ENCODE measurements around the gene ALLC. TPM values are rescaled to one million over a fixed set of nuclear protein-coding genes. Genes with fewer than 3 reads are reported as not detected.

The ALLC gene
- total and polyA plus RNA-seq, 2 donors (not counting 1 experiment from before 2014, with no cell fraction given): not detected

DNA sequence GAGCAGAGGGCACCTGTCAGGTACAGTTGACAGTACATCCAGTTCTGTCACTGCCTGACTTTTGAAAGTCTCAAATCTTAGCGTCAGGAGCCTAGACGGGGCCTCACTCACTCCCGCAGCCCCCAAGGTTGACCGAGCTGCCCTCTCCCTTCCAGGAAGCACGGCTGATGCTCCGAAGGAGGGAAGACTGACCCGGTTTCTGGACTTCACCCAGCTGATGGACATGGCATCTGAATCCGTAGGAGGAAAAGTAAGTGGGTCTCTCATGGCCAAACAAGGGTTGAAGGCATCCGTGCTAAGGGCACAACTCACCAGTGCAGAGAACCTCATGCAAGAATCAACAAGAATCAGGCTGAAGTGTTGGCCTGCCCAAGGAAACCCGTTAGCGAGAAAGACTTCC lies 12.9 kb downstream of the ALLC start:
- Histone ChIP-seq H3K4me1 (ENCODE audit: control insufficient read depth, extremely low read depth, insufficient read depth, low read length) (no peaks in the 10 kb centered on the region), H3K9me3 (ENCODE audit: control insufficient read depth, insufficient read depth, low read depth, low read length) (no peaks in the 10 kb centered on the region), H3K9ac (ENCODE audit: insufficient read depth, low read length) (no peak overlapping the region), H3K4me2 (ENCODE audit: extremely low read depth, insufficient read depth, low read length) (no peak overlapping the region), H4K20me1 (ENCODE audit: control insufficient read depth, extremely low read depth, insufficient read depth, low read length) (no peaks in the 10 kb centered on the region), H3K27me3 (ENCODE audit: control insufficient read depth, insufficient read depth, low read length) (no peaks in the 10 kb centered on the region), H3K79me2 (ENCODE audit: control insufficient read depth, insufficient read depth, low read length) (no peaks in the 10 kb centered on the region), H2AFZ (ENCODE audit: low read length) (no peak overlapping the region), H3K36me3 (ENCODE audit: control insufficient read depth, insufficient read depth, low read length) (no peaks in the 10 kb centered on the region), H3K4me3 (replicated peaks in 1 of 4; ENCODE audit: control extremely low read depth in 1 of 4, insufficient read depth in 1 of 4, low read depth in 3 of 4, low read length in 4 of 4) (no peak overlapping the region), H3K27ac (ENCODE audit: insufficient read depth, low read length) (no peak overlapping the region)
- TF ChIP-seq, protein P1, sequence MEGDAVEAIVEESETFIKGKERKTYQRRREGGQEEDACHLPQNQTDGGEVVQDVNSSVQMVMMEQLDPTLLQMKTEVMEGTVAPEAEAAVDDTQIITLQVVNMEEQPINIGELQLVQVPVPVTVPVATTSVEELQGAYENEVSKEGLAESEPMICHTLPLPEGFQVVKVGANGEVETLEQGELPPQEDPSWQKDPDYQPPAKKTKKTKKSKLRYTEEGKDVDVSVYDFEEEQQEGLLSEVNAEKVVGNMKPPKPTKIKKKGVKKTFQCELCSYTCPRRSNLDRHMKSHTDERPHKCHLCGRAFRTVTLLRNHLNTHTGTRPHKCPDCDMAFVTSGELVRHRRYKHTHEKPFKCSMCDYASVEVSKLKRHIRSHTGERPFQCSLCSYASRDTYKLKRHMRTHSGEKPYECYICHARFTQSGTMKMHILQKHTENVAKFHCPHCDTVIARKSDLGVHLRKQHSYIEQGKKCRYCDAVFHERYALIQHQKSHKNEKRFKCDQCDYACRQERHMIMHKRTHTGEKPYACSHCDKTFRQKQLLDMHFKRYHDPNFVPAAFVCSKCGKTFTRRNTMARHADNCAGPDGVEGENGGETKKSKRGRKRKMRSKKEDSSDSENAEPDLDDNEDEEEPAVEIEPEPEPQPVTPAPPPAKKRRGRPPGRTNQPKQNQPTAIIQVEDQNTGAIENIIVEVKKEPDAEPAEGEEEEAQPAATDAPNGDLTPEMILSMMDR (conservative IDR thresholded peaks at IDR 0.05 in 1 of 2, IDR thresholded peaks at IDR 0.05 in 1 of 2; ENCODE audit: low read depth in 1 of 2, low read length in 2 of 2): no peak
- TF ChIP-seq EZH2 (IDR thresholded peaks at IDR 0.05; ENCODE audit: low read length, missing control alignments): no peak
- no peak for DNase-seq (ENCODE audit: low read depth in 2 of 2)

DNA sequence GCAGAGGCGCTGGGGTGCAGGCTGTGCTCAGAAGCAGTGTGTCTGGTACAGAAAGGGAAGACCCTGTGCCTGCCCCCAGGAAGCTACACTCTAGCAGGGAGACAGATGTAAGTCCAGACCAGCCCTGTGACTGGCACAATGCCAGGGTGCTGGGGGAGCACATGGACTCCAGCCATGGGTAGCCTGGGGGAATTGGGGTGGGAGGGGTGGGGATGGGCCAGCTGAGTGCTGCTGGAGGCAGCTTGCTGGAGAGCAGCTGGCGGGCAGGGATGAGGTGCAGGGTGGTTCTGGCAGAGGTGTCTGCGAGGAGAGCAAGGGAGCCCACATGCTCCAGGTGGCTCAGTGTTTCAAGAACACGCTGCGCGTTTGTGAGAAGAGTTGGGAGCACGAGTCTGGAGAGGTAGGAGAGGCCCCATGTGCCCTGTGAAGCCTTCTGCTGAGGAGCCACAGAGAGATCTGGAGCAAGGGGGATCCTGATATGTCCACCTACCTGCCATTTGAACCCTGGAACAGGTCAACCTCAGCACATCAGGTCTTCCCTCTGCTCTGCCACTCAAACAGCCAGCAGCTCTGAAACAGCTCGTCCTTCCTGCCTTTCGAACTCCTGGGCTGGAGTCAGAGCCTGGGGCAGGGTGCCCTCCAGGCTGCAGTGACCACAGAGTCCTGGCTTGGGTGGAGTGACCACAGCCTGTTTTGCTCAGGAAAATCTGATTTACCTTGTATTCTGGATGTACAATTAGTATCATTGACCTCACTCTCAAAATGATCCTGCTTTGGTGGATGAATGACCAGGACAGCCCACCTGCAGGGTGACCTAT lies 15.1 kb downstream of the ALLC start:
- no peaks in the 10 kb centered on the region for H3K9me3 ChIP-seq (ENCODE audit: control insufficient read depth, insufficient read depth, low read depth, low read length)
- no peak overlapping the region for H2AFZ ChIP-seq (ENCODE audit: low read length)
- H3K27ac ChIP-seq (ENCODE audit: insufficient read depth, low read length): no peak overlapping the region
- no peaks in the 10 kb centered on the region for H3K4me1 ChIP-seq (ENCODE audit: control insufficient read depth, extremely low read depth, insufficient read depth, low read length)
- DNase-seq (ENCODE audit: low read depth in 2 of 2): no peak
- no peak overlapping the region for H3K4me2 ChIP-seq (ENCODE audit: extremely low read depth, insufficient read depth, low read length)
- H3K36me3 ChIP-seq (ENCODE audit: control insufficient read depth, insufficient read depth, low read length): no peaks in the 10 kb centered on the region
- no peak overlapping the region for H3K9ac ChIP-seq (ENCODE audit: insufficient read depth, low read length)
- no peak for TF ChIP-seq EZH2 (IDR thresholded peaks at IDR 0.05; ENCODE audit: low read length, missing control alignments)
- H3K79me2 ChIP-seq (ENCODE audit: control insufficient read depth, insufficient read depth, low read length): no peaks in the 10 kb centered on the region
- H3K4me3 ChIP-seq (replicated peaks in 1 of 4; ENCODE audit: control extremely low read depth in 1 of 4, insufficient read depth in 1 of 4, low read depth in 3 of 4, low read length in 4 of 4): no peak overlapping the region
- no peaks in the 10 kb centered on the region for H3K27me3 ChIP-seq (ENCODE audit: control insufficient read depth, insufficient read depth, low read length)
- no peaks in the 10 kb centered on the region for H4K20me1 ChIP-seq (ENCODE audit: control insufficient read depth, extremely low read depth, insufficient read depth, low read length)

- no peak for TF ChIP-seq EZH2 (IDR thresholded peaks at IDR 0.05; ENCODE audit: low read length, missing control alignments)
- H3K36me3 ChIP-seq (ENCODE audit: control insufficient read depth, insufficient read depth, low read length): no peaks in the 10 kb centered on the region
- no peak for DNase-seq (ENCODE audit: low read depth in 2 of 2)
- H3K27me3 ChIP-seq (ENCODE audit: control insufficient read depth, insufficient read depth, low read length): no peaks in the 10 kb centered on the region
- H3K79me2 ChIP-seq (ENCODE audit: control insufficient read depth, insufficient read depth, low read length): no peaks in the 10 kb centered on the region
- H3K9ac ChIP-seq (ENCODE audit: insufficient read depth, low read length): no peak overlapping the region
- no peak overlapping the region for H2AFZ ChIP-seq (ENCODE audit: low read length)
- H3K27ac ChIP-seq (ENCODE audit: insufficient read depth, low read length): no peak overlapping the region
- H3K4me3 ChIP-seq (replicated peaks in 1 of 4; ENCODE audit: control extremely low read depth in 1 of 4, insufficient read depth in 1 of 4, low read depth in 3 of 4, low read length in 4 of 4): no peak overlapping the region
- H3K4me1 ChIP-seq (ENCODE audit: control insufficient read depth, extremely low read depth, insufficient read depth, low read length): no peaks in the 10 kb centered on the region
- H3K4me2 ChIP-seq (ENCODE audit: extremely low read depth, insufficient read depth, low read length): no peak overlapping the region
- H4K20me1 ChIP-seq (ENCODE audit: control insufficient read depth, extremely low read depth, insufficient read depth, low read length): no peaks in the 10 kb centered on the region
- H3K9me3 ChIP-seq (ENCODE audit: control insufficient read depth, insufficient read depth, low read depth, low read length): no peaks in the 10 kb centered on the region
These were observed 16.3 kb downstream of the ALLC start for GRCh38 chr2:3674066-3674845.
